Cardiac septum (tissue), 1 donor: ENCODE data around the gene STRA6. TPM values are rescaled to one million over a fixed set of nuclear protein-coding genes. Genes with fewer than 3 reads are reported as not detected.

ENCODE experiments used
- DNase-seq: peaks from one replicate; pipeline ENCODE4 v3.0.0-alpha.2; 2020; ENCODE audit warnings: low spot score
- intact Hi-C: fragments of 100-400 bp; cut with DNase I; formaldehyde crosslinking; loops from one replicate; pipeline ENCODE4 v1.14.0; 2022
- total RNA-seq: library from RNA; stranded (reverse); fragmentation: NEBNext Ultra II Directional; extraction: Animal tissue kit (Norgen Biotek cat#: 25700); gene quantifications from one replicate; pipeline ENCODE4 v1.2.1, GENCODE V29; 2021
- donor health status: DM: no; HTN: no; CAD: no.

The STRA6 gene
- total RNA-seq, 1 donor from 2014 or later: 0.13 TPM

- intact Hi-C loops: no loop called here
Measured at GRCh38 chr15:74229686-74230085, 27.1 kb upstream of the STRA6 start.

DNA sequence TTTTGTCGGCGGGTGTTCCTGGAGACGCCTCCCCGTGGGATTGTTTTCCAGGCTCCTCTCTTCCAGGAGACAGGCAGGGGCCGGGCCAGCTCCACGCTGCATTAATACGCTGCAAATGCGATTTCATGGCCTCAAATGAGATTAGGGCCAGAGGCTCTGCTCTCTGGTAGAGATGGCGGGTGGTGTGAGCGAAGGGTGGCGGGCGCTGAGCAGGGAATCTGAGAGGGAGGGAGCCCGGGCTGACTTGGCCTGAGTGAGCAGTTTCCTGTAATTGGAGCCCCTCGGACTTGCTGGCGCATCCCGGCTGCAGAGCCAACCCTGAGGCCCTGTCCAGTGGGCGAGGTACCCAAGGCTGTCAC lies 26.1 kb upstream of the STRA6 start:
- no peak for DNase-seq
- intact Hi-C loops: no loop called here

More at GRCh38 chr15:74229686-74230085, 27.1 kb upstream of the STRA6 start:
- DNase-seq: no peak

GRCh38 chr15:74227968-74228722 lies 25.6 kb upstream of the STRA6 start:
- no peak for DNase-seq
- intact Hi-C loops: no loop called here

GRCh38 chr15:74226761-74227540 lies 24.4 kb upstream of the STRA6 start:
- no peak for DNase-seq
- intact Hi-C loops: no loop called here

- intact Hi-C loops: no loop called here
- no peak for DNase-seq
Measured at GRCh38 chr15:74225928-74226327, 23.3 kb upstream of the STRA6 start.

- intact Hi-C loops: no loop called here
- DNase-seq: no peak
Measured at GRCh38 chr15:74222240-74223119, 19.9 kb upstream of the STRA6 start.

DNA sequence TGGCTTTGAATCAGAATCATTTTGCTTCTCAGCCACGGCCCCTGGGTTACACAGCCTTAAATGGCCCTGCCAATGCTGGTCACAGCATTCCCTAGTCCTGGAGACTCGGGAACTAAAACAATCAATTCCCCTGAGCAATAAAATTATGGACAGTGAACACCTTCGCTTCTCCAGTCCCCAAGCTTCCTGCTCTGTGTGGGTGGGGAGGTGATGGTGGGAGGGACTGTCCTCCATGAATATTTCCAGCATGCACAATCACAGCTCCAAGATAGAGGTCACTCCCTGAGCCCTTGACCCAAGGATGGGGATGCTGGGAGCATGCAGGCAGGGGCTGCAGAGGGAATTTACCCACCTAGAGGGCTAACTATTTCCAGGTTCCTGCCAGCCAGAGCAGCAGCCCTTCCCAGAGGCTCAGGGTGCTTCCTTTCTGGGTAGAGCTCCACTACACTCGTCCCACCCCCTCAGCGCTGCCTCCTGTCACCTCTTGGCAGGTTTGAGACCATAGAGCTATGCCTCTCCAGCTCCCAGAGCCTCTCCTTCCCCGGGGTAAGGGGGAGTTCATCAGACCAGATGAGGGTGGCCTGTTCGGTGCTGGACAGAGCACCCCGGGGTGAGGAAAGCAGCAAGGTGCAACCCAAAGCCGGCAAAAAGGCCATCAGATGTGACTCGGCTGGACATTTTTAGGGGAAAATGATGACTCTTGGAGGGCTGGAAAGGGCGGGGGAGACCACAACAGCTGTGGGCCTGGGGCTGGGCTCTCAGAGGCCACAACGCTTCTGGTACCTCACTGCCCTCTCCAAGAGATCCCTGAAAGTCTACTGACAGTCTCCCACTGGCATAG lies 19.0 kb upstream of the STRA6 start:
- DNase-seq: no peak
- intact Hi-C loops: no loop called here

DNA sequence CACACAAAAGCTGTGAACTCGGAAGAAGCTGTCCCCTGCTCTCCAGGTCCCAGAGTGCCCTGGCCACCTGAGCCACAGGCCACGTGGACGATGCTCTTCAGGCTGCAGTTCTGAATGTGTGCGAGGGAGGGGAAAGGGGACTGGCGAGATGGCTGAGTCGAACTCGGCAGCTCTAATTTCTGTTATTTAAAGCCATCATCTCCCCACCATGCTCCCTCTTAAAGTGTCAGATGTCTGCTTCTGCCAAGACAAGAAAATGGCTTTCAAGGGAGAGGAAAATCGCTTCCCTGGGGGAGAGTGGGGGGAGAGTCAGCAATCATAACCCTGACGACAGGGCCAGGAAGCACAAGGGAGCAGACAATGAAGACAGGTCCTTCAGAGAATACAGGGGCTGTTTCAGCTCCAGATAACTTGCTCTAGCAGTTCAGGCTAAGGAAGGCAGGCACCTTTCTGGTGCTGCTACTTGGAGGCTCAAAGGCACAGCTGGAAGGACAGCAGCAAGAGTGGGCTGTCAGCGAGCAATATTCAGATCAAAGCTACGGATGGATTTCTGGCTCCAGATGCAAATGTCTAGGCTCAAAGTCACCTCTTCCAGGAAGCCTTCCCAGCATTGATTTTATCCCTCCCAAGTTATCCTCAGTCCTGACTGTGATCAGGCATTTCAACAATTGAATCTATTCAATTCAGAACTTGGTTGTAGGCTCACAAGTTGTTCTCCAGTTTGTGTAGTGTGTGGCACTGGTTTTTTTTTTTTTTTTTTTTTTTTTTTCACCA lies 18.1 kb upstream of the STRA6 start:
- DNase-seq: no peak
- intact Hi-C loops: no loop called here

DNA sequence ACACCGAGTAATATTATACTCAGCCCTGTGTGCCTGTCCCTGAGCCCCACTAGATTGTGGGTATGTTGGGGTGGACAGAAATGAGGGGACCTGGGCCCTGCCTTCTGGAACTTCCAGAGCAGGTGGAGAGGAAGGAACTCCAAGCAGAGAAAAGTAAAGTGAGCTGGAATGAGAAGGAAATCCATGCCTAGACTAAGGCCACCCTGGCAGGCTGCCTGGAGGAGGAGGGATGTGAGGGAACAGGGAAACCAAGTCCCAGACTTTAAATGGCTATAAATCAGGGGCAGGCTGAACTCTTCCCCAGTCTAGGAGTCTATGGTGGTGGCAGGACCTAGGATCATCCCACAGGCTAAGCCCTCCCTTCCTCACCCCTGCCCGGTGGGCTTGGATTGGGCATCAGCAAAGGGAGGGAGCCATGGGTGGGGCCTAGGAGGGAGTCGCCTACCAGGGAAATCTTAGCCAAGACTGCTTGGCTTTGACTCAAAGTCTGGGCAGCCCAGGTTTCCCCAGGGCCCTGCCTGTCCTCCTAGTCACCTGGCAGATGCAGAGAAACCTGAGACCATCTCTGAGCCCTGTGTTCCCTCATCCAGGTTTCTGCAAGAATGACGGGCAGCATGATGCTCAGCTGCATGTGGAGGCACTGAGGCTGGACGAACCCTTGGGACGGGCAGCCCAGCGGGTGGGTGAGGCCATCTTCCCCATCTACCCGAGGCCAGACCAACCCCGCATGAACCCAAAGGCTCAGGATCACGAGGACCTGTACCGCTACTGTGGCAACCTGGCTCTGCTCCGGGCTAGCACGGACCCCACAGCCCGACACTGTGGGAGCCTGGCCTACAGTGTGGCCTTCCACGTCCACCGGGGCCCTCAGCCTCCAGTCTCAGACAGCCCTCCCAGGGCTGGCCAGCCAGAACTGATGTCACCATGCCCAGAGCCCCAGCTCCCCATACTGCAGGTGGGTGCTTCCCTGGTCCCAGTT lies 15.6 kb upstream of the STRA6 start:
- intact Hi-C loops: no loop called here
- DNase-seq: no peak

DNA sequence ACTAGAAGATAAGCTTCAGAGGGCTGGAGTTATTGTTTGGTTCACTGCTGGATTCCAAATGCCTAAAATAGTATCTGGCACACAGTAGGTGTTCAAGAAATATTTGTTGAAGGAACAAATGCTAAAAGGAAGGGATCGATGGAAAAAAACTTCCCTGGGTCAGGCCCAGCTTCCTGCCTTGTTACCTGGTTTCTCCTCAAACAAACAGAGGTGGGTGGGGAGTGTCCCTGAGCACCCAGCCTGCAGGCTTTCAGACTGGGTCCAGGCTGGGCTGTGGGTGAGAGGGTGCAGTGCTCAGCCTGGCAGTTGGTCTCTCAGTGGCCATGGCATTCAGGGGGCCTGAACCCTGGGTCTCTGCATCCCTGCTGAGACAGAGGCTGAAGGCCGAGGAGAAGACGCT lies 14.4 kb upstream of the STRA6 start:
- intact Hi-C loops: no loop called here

GRCh38 chr15:74215958-74216357 lies 13.4 kb upstream of the STRA6 start:
- intact Hi-C loops: no loop called here
- DNase-seq: no peak

More for the DNA sequence above, 14.4 kb upstream of the STRA6 start:
- no peak for DNase-seq

- no peak for DNase-seq
- intact Hi-C loops: no loop called here
Measured at GRCh38 chr15:74214324-74215021, 11.9 kb upstream of the STRA6 start.

DNA sequence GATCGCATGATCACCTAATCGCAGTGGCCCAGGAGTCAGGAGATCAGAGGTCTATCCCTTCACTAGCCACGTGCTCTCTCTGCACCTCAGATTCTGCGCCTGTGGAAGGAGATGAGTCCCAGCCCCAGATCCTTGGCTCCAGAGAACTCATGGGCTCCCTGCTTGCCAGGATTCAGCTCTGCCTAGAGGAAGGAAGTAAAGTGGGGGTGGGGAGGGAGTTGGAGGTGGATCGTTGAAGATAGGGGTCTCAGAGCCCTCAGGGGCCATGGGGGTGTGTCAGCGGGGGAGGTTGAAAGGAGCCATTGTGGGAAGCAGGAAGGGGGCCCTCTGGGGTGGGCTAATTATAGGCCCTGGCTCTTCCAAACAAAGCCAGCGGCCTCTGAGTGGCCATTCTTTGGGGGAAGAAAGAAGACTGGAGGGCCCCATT lies 11.3 kb upstream of the STRA6 start:
- intact Hi-C loops: no loop called here
- no peak for DNase-seq

GRCh38 chr15:74212494-74212893 lies 9.9 kb upstream of the STRA6 start:
- DNase-seq: no peak
- intact Hi-C loops: no loop called here

- no peak for DNase-seq
- intact Hi-C loops: no loop called here
Measured at GRCh38 chr15:74211656-74212055, 9.1 kb upstream of the STRA6 start.

GRCh38 chr15:74210729-74211128 lies 8.1 kb upstream of the STRA6 start:
- intact Hi-C loops: no loop called here
- DNase-seq: no peak
